ENCODE results near the gene LRRC9.

The LRRC9 gene

GRCh38 chr14:59870277-59871165 lies 49.4 kb upstream of the LRRC9 start, which contains the start of gene RTN1:
TSS of gene RTN1 (minus strand) at chr14:59870776. CDS start at chr14:59870630, 146 bp downstream.
- CTCF ChIA-PET: interaction anchor here (0.6 to 2.1 kb wide), 5 partner anchors 13 to 215 kb away, joined by 3 to 7 read pairs (median 3); no protein-coding TSS in a partner anchor
- Histone ChIP-seq H3K9me3 (ENCODE audit: control insufficient read depth, insufficient read depth, low read depth, low read length) (no peaks in the 10 kb centered on the region), H3K4me3 (ENCODE audit: low read depth, low read length) (peak within 1 kb of the TSS; percentile 53), H3K36me3 (ENCODE audit: control insufficient read depth in 2 of 2, insufficient read depth in 1 of 2, low read length in 2 of 2) (no peaks in the 10 kb centered on the region), H3K27ac (ENCODE audit: extremely low read depth, low read depth, low read length) (peak within 1 kb of the TSS; percentile 46; the same call in 1 of the 2 replicates), H3K4me1 (ENCODE audit: control insufficient read depth, insufficient read depth, low read length) (no peaks in the 10 kb centered on the region)
- POLR2A ChIA-PET: interaction anchor here (0.6 to 1.3 kb wide), 3 partner anchors 19 to 294 kb away, joined by 3 to 4 read pairs (median 3); no protein-coding TSS in a partner anchor
- TF ChIP-seq HOXC10 (CRISPR knock-in tag; IDR thresholded peaks at IDR 0.05): no peak
- TF ChIP-seq WT1 (tag by site-specific recombination; IDR thresholded peaks at IDR 0.05): no peak
- 0 out of 2 replicates have a peak, but pooled peaks have one; percentile 27 for TF ChIP-seq ZXDB (tag by site-specific recombination; IDR thresholded peaks at IDR 0.05)
- peak; percentile 58 for TF ChIP-seq ZEB2 (tag by site-specific recombination; IDR thresholded peaks at IDR 0.05)
- no peak for TF ChIP-seq ZFP41 (tag by site-specific recombination; IDR thresholded peaks at IDR 0.05; ENCODE audit: borderline replicate concordance)
- 0 out of 2 replicates have a peak, but pooled peaks have one; percentile 25 for TF ChIP-seq SP2 (tag by site-specific recombination; IDR thresholded peaks at IDR 0.05)
- peak; percentile 14; the same call in 1 of the 2 replicates for TF ChIP-seq ZBTB6 (tag by site-specific recombination; IDR thresholded peaks at IDR 0.05)
- TF ChIP-seq, protein P1, sequence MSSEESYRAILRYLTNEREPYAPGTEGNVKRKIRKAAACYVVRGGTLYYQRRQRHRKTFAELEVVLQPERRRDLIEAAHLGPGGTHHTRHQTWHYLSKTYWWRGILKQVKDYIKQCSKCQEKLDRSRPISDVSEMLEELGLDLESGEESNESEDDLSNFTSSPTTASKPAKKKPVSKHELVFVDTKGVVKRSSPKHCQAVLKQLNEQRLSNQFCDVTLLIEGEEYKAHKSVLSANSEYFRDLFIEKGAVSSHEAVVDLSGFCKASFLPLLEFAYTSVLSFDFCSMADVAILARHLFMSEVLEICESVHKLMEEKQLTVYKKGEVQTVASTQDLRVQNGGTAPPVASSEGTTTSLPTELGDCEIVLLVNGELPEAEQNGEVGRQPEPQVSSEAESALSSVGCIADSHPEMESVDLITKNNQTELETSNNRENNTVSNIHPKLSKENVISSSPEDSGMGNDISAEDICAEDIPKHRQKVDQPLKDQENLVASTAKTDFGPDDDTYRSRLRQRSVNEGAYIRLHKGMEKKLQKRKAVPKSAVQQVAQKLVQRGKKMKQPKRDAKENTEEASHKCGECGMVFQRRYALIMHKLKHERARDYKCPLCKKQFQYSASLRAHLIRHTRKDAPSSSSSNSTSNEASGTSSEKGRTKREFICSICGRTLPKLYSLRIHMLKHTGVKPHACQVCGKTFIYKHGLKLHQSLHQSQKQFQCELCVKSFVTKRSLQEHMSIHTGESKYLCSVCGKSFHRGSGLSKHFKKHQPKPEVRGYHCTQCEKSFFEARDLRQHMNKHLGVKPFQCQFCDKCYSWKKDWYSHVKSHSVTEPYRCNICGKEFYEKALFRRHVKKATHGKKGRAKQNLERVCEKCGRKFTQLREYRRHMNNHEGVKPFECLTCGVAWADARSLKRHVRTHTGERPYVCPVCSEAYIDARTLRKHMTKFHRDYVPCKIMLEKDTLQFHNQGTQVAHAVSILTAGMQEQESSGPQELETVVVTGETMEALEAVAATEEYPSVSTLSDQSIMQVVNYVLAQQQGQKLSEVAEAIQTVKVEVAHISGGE (tag by site-specific recombination; conservative IDR thresholded peaks at IDR 0.05; ENCODE audit: low read depth): peak; percentile 52
- TF ChIP-seq ZNF623 (tag by site-specific recombination; IDR thresholded peaks at IDR 0.05): no peak
- TF ChIP-seq ZNF335 (tag by site-specific recombination; conservative IDR thresholded peaks at IDR 0.05): peak; percentile 70
- TF ChIP-seq PBX3 (CRISPR knock-in tag; IDR thresholded peaks at IDR 0.05): peak; percentile 55; the same call in 1 of the 2 replicates
- TF ChIP-seq YY2 (tag by site-specific recombination; IDR thresholded peaks at IDR 0.05): 0 out of 2 replicates have a peak, but pooled peaks have one; percentile 21
- no peak for TF ChIP-seq ZNF426 (tag by site-specific recombination; IDR thresholded peaks at IDR 0.05)
- TF ChIP-seq ZNF362 (tag by site-specific recombination; IDR thresholded peaks at IDR 0.05): no peak
- TF ChIP-seq ZBTB7A (tag by site-specific recombination; IDR thresholded peaks at IDR 0.05; ENCODE audit: low read depth): no peak
- TF ChIP-seq ZNF544 (tag by site-specific recombination; IDR thresholded peaks at IDR 0.05): no peak
- TF ChIP-seq TCF7L2 (IDR thresholded peaks at IDR 0.05; ENCODE audit: borderline replicate concordance, low read depth, low read length): no peak
- TF ChIP-seq ZNF76 (tag by site-specific recombination; IDR thresholded peaks at IDR 0.05; ENCODE audit: borderline replicate concordance, low read depth): 0 out of 2 replicates have a peak, but pooled peaks have one; percentile 18
- TF ChIP-seq, protein P2, sequence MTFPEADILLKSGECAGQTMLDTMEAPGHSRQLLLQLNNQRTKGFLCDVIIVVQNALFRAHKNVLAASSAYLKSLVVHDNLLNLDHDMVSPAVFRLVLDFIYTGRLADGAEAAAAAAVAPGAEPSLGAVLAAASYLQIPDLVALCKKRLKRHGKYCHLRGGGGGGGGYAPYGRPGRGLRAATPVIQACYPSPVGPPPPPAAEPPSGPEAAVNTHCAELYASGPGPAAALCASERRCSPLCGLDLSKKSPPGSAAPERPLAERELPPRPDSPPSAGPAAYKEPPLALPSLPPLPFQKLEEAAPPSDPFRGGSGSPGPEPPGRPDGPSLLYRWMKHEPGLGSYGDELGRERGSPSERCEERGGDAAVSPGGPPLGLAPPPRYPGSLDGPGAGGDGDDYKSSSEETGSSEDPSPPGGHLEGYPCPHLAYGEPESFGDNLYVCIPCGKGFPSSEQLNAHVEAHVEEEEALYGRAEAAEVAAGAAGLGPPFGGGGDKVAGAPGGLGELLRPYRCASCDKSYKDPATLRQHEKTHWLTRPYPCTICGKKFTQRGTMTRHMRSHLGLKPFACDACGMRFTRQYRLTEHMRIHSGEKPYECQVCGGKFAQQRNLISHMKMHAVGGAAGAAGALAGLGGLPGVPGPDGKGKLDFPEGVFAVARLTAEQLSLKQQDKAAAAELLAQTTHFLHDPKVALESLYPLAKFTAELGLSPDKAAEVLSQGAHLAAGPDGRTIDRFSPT (tag by site-specific recombination; IDR thresholded peaks at IDR 0.05): no peak
- TF ChIP-seq SP7 (tag by site-specific recombination; IDR thresholded peaks at IDR 0.05): 0 out of 2 replicates have a peak, but pooled peaks have one; percentile 26
- TF ChIP-seq, protein P3, sequence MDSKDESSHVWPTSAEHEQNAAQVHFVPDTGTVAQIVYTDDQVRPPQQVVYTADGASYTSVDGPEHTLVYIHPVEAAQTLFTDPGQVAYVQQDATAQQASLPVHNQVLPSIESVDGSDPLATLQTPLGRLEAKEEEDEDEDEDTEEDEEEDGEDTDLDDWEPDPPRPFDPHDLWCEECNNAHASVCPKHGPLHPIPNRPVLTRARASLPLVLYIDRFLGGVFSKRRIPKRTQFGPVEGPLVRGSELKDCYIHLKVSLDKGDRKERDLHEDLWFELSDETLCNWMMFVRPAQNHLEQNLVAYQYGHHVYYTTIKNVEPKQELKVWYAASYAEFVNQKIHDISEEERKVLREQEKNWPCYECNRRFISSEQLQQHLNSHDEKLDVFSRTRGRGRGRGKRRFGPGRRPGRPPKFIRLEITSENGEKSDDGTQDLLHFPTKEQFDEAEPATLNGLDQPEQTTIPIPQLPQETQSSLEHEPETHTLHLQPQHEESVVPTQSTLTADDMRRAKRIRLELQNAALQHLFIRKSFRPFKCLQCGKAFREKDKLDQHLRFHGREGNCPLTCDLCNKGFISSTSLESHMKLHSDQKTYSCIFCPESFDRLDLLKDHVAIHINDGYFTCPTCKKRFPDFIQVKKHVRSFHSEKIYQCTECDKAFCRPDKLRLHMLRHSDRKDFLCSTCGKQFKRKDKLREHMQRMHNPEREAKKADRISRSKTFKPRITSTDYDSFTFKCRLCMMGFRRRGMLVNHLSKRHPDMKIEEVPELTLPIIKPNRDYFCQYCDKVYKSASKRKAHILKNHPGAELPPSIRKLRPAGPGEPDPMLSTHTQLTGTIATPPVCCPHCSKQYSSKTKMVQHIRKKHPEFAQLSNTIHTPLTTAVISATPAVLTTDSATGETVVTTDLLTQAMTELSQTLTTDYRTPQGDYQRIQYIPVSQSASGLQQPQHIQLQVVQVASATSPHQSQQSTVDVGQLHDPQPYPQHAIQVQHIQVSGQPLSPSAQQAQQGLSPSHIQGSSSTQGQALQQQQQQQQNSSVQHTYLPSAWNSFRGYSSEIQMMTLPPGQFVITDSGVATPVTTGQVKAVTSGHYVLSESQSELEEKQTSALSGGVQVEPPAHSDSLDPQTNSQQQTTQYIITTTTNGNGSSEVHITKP (tag by site-specific recombination; IDR thresholded peaks at IDR 0.05): peak; percentile 38
- peak; percentile 86 for TF ChIP-seq ZNF600 (tag by site-specific recombination; IDR thresholded peaks at IDR 0.05)
